ENCODE results near the gene LRMDA. TPM values are rescaled to one million over a fixed set of nuclear protein-coding genes. Genes with fewer than 3 reads are reported as not detected.

Gene LRMDA
- total RNA-seq, 3 donors from 2014 or later (not counting 1 experiment from before 2014, with no cell fraction given): 1.4 to 2.4 (median 2.1) TPM

DNA sequence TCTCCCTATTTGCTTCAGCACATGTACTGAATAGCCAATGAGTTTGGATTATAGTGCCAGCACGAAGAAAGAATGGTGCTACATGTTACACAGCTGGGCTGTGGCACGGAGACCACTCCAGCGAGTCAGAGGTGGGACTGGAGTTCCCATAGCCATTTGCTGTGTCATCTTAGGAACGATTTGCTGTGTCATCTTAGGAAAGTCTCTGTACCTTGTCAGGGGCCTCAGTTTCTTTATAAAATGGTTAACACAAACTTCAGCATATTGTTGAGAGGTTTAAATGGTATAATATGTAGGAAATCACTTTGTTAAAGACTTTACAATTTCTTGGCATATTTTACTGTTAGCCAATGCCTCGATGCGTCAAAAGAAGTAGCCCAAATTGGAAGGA lies 609.4 kb downstream of the LRMDA start:
- intact Hi-C loops (cut with micrococcal nuclease): no loop called here
- Mint-ChIP-seq H3K27ac (no peak overlapping the region), H3K4me3 (no peak overlapping the region), H3K4me1 (peaks cover 0 to 5% of the 10 kb centered on the region in 2 donors), H3K27me3 (ENCODE audit: low read depth in 2 of 2) (no peaks in the 10 kb centered on the region), H3K9me3 (no peaks in the 10 kb centered on the region), H3K36me3 (no peaks in the 10 kb centered on the region)
- no peaks in the 10 kb centered on the region for H3K4me1 ChIP-seq (ENCODE audit: control insufficient read depth, insufficient read depth, low read length)
- no peak overlapping the region for H3K27ac ChIP-seq (ENCODE audit: low read length)
- no peaks in the 10 kb centered on the region for H3K9me3 ChIP-seq (ENCODE audit: control insufficient read depth, insufficient read depth, low read length)
- TF ChIP-seq, protein P1, sequence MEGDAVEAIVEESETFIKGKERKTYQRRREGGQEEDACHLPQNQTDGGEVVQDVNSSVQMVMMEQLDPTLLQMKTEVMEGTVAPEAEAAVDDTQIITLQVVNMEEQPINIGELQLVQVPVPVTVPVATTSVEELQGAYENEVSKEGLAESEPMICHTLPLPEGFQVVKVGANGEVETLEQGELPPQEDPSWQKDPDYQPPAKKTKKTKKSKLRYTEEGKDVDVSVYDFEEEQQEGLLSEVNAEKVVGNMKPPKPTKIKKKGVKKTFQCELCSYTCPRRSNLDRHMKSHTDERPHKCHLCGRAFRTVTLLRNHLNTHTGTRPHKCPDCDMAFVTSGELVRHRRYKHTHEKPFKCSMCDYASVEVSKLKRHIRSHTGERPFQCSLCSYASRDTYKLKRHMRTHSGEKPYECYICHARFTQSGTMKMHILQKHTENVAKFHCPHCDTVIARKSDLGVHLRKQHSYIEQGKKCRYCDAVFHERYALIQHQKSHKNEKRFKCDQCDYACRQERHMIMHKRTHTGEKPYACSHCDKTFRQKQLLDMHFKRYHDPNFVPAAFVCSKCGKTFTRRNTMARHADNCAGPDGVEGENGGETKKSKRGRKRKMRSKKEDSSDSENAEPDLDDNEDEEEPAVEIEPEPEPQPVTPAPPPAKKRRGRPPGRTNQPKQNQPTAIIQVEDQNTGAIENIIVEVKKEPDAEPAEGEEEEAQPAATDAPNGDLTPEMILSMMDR (IDR thresholded peaks at IDR 0.05): no peak
- DNase-seq (no peak), ATAC-seq (no peak)
- H3K4me3 ChIP-seq (ENCODE audit: low read length): no peak overlapping the region
- WGBS (ENCODE audit: insufficient coverage): 87% methylated on average over 6 of the region's 6 CpGs
- no peaks in the 10 kb centered on the region for H3K27me3 ChIP-seq (ENCODE audit: control insufficient read depth, insufficient read depth, low read length)
- no peaks in the 10 kb centered on the region for H3K36me3 ChIP-seq (ENCODE audit: control insufficient read depth, insufficient read depth, low read length)

DNA sequence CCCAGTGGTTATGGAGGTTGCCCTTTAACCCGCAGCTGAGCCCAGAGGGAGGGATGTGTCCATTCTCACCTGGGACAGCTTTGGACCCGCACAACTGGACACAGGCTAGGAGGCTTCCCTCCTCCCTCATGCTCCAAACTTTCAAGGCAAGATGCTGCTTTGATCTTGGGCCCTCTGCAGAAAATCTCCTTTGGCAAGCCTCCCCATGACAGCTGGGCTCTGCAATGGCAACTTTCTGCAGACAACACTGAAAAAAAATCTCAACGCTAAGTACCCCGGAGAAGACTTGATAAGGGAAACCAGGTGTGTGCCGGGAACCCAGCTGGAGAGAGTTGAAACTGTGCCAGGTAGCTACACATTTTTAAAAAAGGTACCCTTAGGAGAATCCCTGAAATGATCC lies 610.1 kb downstream of the LRMDA start:
- intact Hi-C loops (cut with micrococcal nuclease): no loop called here
- Mint-ChIP-seq H3K9me3 (no peaks in the 10 kb centered on the region), H3K36me3 (no peaks in the 10 kb centered on the region), H3K27me3 (ENCODE audit: low read depth in 2 of 2) (no peaks in the 10 kb centered on the region), H3K4me1 (no peaks in the 10 kb centered on the region), H3K27ac (no peak overlapping the region), H3K4me3 (no peak overlapping the region)
- Histone ChIP-seq H3K27me3 (ENCODE audit: control insufficient read depth, insufficient read depth, low read length) (no peaks in the 10 kb centered on the region), H3K9me3 (ENCODE audit: control insufficient read depth, insufficient read depth, low read length) (no peaks in the 10 kb centered on the region), H3K27ac (ENCODE audit: low read length) (no peak overlapping the region), H3K36me3 (ENCODE audit: control insufficient read depth, insufficient read depth, low read length) (no peaks in the 10 kb centered on the region), H3K4me1 (ENCODE audit: control insufficient read depth, insufficient read depth, low read length) (no peaks in the 10 kb centered on the region), H3K4me3 (ENCODE audit: low read length) (no peak overlapping the region)
- TF ChIP-seq, protein P1 (IDR thresholded peaks at IDR 0.05): no peak
- 95% methylated on average over 5 of the region's 5 CpGs for WGBS (ENCODE audit: insufficient coverage)
- DNase-seq (no peak), ATAC-seq (no peak)

DNA sequence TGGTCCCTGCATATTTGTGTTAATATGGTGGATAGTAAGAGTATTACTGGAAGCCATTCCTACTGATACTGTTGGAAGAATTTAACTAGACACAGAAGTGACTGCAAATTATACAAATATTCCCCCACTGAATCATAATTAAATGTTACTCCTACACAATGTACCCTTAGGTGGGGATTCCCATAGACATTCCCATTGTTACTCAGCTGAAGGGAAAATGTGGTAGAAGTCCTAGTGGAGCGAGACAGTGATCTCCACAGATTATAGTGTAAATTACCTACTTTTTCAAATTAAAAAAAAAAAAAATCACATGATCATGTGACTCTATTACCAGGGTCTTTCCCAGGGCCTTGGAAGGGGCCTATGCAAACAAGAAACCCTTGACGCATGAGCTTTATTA lies 611.8 kb downstream of the LRMDA start:
- H3K9me3 Mint-ChIP-seq: no peaks in the 10 kb centered on the region
- Histone ChIP-seq H3K36me3 (ENCODE audit: control insufficient read depth, insufficient read depth, low read length) (no peaks in the 10 kb centered on the region), H3K4me1 (ENCODE audit: control insufficient read depth, insufficient read depth, low read length) (no peaks in the 10 kb centered on the region), H3K9me3 (ENCODE audit: control insufficient read depth, insufficient read depth, low read length) (no peaks in the 10 kb centered on the region), H3K4me3 (ENCODE audit: low read length) (no peak overlapping the region), H3K27ac (ENCODE audit: low read length) (no peak overlapping the region), H3K27me3 (ENCODE audit: control insufficient read depth, insufficient read depth, low read length) (no peaks in the 10 kb centered on the region)
- no peaks in the 10 kb centered on the region for H3K36me3 Mint-ChIP-seq
- WGBS (ENCODE audit: insufficient coverage): 93% methylated on average over 1 of the region's 2 CpGs
- no peak overlapping the region for H3K27ac Mint-ChIP-seq
- H3K4me3 Mint-ChIP-seq: no peak overlapping the region
- H3K27me3 Mint-ChIP-seq (ENCODE audit: low read depth in 2 of 2): no peaks in the 10 kb centered on the region
- TF ChIP-seq, protein P1 (IDR thresholded peaks at IDR 0.05): no peak
- intact Hi-C loops (cut with micrococcal nuclease): no loop called here
- H3K4me1 Mint-ChIP-seq: no peaks in the 10 kb centered on the region
- DNase-seq (no peak), ATAC-seq (no peak)

DNA sequence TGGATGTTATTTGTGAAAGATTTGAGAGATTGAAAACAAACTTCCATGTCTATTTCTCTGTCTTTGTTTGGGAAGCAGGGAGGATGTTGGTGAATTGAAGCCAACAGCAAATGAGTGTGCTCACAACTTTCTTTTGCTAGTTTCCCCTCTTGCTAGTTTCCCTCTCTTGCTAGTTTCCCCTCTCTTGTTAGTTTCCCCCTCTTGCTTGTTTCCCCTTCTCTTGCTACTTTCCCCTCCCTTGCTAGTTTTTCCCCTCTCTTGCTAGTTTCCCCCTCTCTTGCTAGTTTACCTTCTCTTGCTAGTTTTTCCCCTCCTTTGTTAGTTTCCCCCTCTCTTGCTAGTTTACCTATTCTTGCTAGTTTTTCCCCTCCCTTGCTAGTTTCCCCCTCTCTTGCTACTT lies 613.3 kb downstream of the LRMDA start:
- Mint-ChIP-seq H3K4me3 (no peak overlapping the region), H3K27me3 (ENCODE audit: low read depth in 2 of 2) (no peaks in the 10 kb centered on the region), H3K4me1 (no peaks in the 10 kb centered on the region), H3K9me3 (no peaks in the 10 kb centered on the region), H3K27ac (no peak overlapping the region), H3K36me3 (no peaks in the 10 kb centered on the region)
- Histone ChIP-seq H3K27ac (ENCODE audit: low read length) (no peak overlapping the region), H3K36me3 (ENCODE audit: control insufficient read depth, insufficient read depth, low read length) (no peaks in the 10 kb centered on the region), H3K9me3 (ENCODE audit: control insufficient read depth, insufficient read depth, low read length) (no peaks in the 10 kb centered on the region), H3K27me3 (ENCODE audit: control insufficient read depth, insufficient read depth, low read length) (no peaks in the 10 kb centered on the region), H3K4me3 (ENCODE audit: low read length) (no peak overlapping the region), H3K4me1 (ENCODE audit: control insufficient read depth, insufficient read depth, low read length) (no peaks in the 10 kb centered on the region)
- TF ChIP-seq, protein P1 (IDR thresholded peaks at IDR 0.05): no peak
- DNase-seq: no peak
- ATAC-seq: no peak
- intact Hi-C loops (cut with micrococcal nuclease): no loop called here

Measured in natural killer cell (primary cell).